Measurements from ENCODE around the gene RAD9B.
"Not testable (repeated sequence)": the region's sequence is repeated elsewhere in the genome, so short reads cannot be mapped to it uniquely, and the experiment has no call there.

Gene RAD9B

GRCh38 chr12:110501752-110502738 is at the start of gene RAD9B, which contains the start of gene VPS29:
TSS of gene RAD9B (plus strand) at chr12:110502331. CDS start at chr12:110502338, 7 bp downstream.
TSS of gene VPS29 (minus strand) at chr12:110502111. CDS start at chr12:110502051, 60 bp downstream.
- peak; percentile 95 for DNase-seq

DNA sequence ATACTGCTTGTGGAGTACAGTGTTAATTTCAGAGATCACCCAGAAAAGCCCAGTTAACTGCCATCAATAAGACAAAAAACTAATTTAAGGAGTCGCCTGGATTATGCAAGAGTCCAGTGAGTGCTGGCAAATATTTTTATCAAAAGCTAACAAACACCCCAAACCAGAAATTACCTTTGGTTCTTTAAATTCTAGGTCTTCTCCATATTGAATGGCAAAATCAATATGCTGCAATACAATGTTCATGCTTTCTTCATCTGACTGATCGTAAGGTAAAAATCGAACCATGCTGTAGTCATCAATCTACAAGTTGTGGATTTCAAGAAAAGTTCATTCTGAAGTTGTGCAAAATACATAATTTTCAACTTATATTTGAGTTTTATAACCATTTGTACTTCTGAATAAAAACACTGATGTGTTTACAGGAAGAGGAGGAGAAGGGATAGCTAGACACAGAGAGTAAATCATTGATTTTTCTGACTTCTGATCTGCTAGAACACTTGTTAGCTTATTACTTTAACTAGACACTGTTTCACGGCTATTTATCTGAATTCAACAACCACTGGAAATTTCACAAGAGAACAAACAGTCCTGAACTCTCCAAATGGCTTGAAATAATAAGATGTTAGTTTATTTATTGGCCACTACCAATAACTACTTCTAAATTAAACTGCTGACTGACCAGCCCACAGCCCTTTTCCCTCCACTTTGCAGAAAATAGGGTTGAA is 48.4 kb upstream of the RAD9B start:
- DNase-seq = no peak

GRCh38 chr12:110458756-110459155 is 43.4 kb upstream of the RAD9B start:
- DNase-seq = no peak

- not testable (repeated sequence) for DNase-seq
Observed at GRCh38 chr12:110461189-110461588, 40.9 kb upstream of the RAD9B start.

DNA sequence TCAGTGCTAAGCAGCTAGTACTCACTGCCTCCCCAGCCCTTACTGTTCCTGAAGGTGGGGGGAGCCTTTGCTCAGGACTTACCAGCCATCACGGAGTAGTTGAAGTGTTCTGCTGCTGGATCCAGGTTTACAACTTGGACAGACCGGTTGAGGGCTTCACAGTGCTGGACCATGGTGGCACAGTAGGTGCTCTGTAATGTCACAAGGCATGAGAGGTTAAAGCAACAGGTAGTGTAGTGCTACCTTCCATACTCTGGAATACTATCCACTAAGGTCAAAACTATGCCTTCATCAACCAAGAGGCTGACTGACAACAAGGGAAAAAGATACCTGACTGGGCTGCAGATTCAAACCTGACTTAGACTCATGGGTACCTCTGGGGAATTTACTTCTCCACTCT is 37.1 kb upstream of the RAD9B start:
- DNase-seq = no peak

DNA sequence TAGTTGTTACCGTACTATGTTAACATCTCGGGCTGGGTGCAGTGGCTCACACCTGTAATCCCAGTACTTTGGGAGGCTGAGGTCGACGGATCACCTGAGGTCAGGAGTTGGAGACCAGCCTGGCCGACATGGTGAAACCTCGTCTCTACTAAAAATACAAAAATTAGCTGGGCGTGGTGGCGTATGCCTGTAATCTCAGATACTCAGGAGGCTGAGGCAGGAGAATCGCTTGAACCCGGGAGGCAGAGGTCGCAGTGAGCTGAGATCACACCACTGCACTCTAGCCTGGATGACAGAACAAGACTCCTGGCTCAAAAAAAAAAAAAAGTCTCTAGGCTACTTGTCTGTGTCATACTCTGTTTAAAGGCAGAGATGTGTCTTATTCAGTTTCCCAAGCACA is 36.4 kb upstream of the RAD9B start:
- not testable (repeated sequence) for DNase-seq

GRCh38 chr12:110466791-110467190 is 35.3 kb upstream of the RAD9B start:
- DNase-seq = no peak

- no peak for DNase-seq
Observed at GRCh38 chr12:110467847-110468213, 34.3 kb upstream of the RAD9B start.

DNA sequence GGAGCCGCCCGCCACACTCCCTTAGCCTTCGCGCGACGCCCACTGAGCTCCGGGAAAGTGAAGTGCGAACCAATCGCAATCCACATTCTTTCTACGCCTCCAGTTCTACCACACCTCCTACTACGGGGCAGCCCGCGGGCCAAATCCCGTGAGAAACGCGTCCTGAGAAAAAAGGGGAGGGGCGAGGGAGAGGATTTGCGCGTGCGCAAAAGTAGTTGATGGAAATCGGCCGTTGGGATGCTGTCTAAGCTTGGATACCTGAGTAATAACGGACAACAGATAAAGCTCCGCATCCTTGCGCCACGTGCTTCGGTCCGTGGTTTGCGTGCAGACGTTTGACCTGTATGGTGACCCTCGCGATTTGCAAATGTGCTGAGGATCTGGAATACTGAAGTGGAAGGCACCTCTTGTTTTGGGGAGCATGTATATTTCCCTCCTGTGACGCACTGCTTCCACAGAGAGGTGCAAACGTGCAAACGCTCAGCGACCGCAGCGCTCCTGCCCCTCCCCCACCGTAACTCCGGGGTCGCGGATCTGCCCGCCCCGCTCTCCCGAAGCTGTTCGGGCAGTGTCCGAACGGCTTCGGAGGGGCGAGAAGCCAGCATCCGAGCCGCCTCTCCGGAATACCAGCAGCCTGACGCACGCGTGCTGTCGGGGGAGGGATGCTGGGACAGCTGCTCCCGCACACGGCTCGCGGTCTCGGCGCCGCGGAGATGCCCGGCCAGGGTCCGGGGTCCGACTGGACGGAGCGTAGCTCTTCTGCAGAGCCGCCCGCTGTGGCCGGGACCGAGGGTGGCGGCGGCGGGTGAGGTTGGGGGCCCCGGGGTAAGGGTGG is 33.7 kb upstream of the RAD9B start, which contains the start of the genes FAM216A and GPN3:
Gene FAM216A (plus strand): TSS at position 632 of the 835 bp plus-strand sequence. CDS start 31 bp downstream, at position 663.
Gene GPN3 (minus strand): TSS at position 44 of the 835 bp plus-strand sequence. CDS start 54 bp downstream, outside the sequence.
- DNase-seq = peak; percentile 95

- no peak for DNase-seq
Observed at GRCh38 chr12:110475426-110475825, 26.7 kb upstream of the RAD9B start.

DNA sequence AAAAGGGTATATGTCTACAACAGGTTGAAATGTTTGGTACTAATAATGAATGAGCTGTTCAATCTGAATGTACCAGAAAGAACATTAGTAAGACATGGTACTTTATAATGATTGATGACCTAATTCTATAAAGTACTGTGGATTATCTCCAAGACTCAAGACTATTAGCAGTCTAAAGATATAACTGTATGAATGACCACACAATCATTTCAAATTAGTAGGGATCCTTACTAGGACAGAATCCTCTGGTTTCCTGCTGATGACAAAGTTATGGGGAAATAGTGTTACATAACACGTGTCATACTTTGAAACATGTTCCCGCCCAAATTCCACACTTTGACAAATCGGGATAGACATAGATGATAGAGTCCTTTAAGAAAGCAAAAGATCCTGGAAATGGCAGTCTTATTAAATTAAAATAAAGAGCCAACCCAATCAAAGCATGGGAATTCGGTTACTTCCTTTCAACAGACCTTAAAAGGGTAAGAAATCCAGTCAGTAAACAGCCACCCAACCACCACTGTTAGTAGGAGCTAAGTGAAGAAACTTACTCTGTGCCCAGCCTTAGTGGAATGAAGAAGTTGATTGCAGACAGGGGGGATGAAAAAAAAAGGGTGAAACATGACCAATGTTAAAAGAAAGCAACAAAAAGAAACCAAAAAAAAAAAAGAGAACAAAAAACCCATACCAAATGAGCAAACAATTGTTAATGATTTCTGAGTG is 3.0 kb upstream of the RAD9B start:
- DNase-seq = no peak

DNA sequence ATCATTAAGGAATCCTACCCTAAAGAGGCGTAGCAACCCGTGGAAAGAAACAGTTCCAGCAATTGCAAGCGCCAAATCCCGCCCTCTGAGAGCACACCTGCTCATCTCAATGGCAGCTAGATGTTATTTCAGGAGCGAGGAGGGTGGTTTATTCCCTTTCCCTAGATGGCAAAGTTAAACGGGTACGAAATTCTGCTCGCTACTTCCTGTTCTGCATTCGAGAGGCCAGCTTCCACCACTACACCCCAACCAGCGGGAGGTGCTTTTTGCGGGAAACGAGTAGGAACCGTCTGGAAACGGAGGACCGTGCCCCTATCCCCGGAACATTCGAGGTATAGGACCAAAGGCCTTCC is 756 bp upstream of the RAD9B start:
- peak; percentile 36 for DNase-seq

- no peak for DNase-seq
Observed at GRCh38 chr12:110503432-110503831, 1.3 kb downstream of the RAD9B start.

DNA sequence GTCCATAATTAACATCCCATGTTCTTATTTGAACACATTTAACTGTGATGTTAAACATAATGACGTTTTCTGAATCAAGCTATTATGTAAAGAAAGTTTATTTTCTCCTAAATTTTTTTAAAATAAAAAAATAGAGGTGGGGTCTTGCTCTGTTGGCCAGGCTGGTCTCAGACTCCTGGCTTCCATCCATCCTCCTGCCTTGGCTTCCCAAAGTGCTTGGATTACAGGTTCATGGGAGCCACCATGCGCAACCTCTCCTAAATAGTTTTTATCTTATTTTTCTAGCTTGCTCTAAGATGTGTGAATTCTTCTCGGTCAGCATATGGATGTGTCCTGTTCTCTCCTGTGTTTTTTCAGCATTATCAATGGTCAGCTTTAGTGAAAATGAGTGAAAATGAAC is 3.2 kb downstream of the RAD9B start:
- DNase-seq = no peak

DNA sequence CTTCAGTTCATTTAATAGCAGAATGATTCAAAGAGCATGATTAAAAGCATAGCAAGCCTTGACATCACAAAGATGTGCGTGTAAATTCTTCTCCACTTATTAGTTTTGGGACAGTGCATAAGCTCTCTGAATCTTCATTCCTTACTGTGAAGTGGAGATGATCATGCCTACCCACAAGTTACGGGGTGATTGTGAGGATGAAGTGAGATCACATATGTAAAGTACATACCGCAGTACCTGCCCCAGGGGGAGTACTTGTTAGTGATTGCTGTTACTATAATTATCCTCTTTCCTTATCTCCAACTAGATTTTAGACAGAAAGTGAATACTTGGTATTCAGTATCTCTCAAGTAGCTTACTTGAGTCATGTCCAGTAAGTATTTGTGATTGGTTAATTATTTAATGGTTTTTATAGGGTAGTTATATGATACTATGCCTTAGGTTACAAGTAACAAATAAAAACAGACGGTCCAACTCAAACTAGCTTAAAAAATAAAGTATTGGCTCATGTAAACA is 6.0 kb downstream of the RAD9B start:
- no peak for DNase-seq

DNA sequence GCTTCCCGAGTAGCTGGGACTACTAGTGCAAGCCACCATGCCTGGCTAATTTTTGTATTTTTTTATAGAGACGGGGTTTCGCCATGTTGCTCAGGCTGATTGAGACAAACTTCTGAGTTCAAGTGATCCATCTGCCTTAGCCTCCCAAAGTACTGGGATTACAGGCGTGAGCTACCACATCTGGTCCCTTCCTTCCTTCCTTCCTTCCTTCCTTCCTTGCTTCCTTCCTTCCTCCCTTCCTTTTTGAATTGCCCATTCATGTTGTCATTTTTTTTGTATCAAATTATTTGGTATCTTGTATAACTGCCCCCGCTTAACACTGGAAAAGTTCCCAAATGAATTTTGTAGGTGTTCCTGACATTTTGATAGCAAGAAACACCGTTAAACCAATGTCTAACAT is 11.7 kb downstream of the RAD9B start:
- no peak for DNase-seq

DNA sequence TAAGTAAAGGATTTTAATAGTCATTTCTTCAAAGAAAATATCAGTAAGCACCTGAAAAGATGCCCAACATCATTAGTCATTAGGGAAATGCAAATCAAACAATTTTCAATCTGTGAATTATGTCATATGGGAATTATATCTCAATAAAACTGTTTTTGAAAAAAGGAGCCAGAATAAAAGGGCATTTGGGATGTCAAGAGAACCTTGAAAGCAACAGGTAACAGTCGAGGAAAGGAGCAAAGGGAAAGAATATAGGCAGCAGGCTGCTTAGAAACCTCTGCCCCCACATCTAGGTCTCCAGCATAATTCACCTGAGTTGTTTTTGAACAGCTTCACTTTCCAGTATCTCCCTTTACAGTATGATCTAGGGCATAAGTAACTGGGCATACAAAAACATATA is 12.2 kb downstream of the RAD9B start:
- DNase-seq = no peak

DNA sequence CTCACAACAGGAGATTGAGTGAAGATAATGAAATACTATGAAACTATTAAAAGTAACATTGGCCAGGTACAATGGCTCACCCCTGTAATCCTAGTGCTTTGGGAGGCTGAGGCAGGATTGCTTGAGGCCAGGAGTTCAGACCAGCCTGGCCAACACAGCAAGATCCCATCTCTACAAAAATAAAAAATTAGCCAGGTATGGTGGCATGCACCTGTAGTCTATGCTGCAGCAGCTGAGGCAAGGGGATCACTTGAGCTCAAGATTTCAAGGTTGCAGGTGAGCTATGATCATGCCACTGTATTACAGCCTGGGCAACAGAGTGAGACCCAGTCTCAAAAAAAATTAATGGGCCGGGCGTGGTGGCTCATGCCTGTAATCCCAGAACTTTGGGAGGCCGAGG is 14.9 kb downstream of the RAD9B start:
- DNase-seq = no peak

GRCh38 chr12:110518014-110518413 is 15.9 kb downstream of the RAD9B start:
- not testable (repeated sequence) for DNase-seq

DNA sequence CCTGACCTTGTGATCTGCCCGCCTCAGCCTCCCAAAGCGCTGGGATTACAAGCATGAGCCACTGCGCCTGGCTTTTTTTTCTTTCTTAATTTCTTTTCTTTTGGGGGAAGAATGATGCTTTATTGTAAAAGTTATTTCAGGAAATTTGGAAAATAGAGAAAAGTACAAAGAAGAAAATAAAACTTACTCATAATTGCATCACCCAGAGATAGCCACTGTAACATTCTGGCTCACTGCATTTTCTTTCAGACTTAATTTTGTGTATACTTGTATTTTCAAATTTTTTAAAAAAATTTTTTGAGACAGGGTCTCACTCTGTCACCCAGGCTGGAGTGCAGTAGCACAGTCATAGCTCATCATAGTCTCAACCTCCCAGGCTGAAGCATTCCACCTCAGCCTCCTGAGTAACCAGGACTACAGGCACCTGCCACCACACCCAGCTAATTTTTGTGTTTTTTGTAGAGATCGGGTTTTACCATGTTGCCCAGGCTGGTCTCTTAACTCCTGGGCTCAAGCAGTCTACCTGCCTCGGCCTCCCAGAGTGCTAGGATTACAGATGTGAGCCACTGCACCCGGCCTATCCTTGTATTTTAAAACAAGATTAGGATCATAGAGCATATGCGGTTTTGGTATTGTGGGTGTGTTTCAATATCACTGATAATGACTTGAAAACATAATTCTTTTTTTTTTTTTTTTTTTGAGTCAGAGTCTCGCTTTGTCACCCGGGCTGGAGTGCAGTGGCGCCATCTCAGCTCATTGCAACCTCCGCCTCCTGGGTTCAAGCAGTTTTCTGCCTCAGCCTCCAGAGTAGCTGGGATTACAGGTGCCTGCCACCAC is 19.0 kb downstream of the RAD9B start:
- not testable (repeated sequence) for DNase-seq
